CD14-positive monocyte (primary cell): ENCODE data around the gene PDZK1IP1. TPM values are rescaled to one million over a fixed set of nuclear protein-coding genes. Genes with fewer than 3 reads are reported as not detected.

ENCODE experiments used
- DNase-seq, 3 donors: peaks; one replicate each; pipeline ENCODE4 v3.0.0-alpha.2; 2011 to 2022
- H2AFZ ChIP-seq: 2 replicates; pipeline ENCODE4 v1.6.0; 2012; ENCODE audit warnings: mild to moderate bottlenecking, low read depth, low read length, inconsistent platforms; ENCODE audit not compliant: insufficient read depth, poor library complexity, severe bottlenecking
- H3K27ac ChIP-seq, 2 donors: 1 replicate in 1 of 2; 2 replicates in 1 of 2; pipeline ENCODE4 v1.5.1; 2012 to 2013; ENCODE audit warnings: low read length in 2 of 2, control low read depth in 1 of 2, inconsistent platforms in 1 of 2, low read depth in 1 of 2, mild to moderate bottlenecking in 1 of 2
- H3K27me3 ChIP-seq, 2 donors: one replicate each; pipeline versions ENCODE4 v1.6.0 to v1.6.1; 2011 to 2013; ENCODE audit warnings: low read length in 2 of 2; ENCODE audit not compliant: control insufficient read depth in 2 of 2, insufficient read depth in 2 of 2
- H3K36me3 ChIP-seq, 2 donors: replicated peaks in 1 of 2; 1 replicate in 1 of 2; 2 replicates in 1 of 2; pipeline versions ENCODE4 v1.5.1 to v1.6.1; 2012 to 2013; ENCODE audit warnings: low read length in 2 of 2, control low read depth in 1 of 2, inconsistent platforms in 1 of 2, mild to moderate bottlenecking in 1 of 2; ENCODE audit not compliant: insufficient read depth in 2 of 2, control insufficient read depth in 1 of 2
- H3K4me1 ChIP-seq, 2 donors: 1 replicate in 1 of 2; 2 replicates in 1 of 2; pipeline versions ENCODE4 v1.5.1 to v1.6.1; 2012 to 2013; ENCODE audit warnings: low read length in 2 of 2, control low read depth in 1 of 2, inconsistent platforms in 1 of 2, mild to moderate bottlenecking in 1 of 2, moderate library complexity in 1 of 2; ENCODE audit not compliant: insufficient read depth in 2 of 2, control insufficient read depth in 1 of 2
- H3K4me2 ChIP-seq: replicated peaks from 2 replicates; pipeline ENCODE3; 2012; ENCODE audit warnings: low read length, moderate library complexity, mild to moderate bottlenecking; ENCODE audit not compliant: poor library complexity, severe bottlenecking; ENCODE audit errors: extremely low read depth
- H3K4me3 ChIP-seq, 3 experiments: fragments of 200-600 bp in 1 of 3; sonication (generic) in 1 of 3; replicated peaks in 1 of 3; 1 replicate in 2 of 3; 2 replicates in 1 of 3; pipeline ENCODE4 v1.5.1; 2011 to 2013; ENCODE audit warnings: low read length in 3 of 3, mild to moderate bottlenecking in 3 of 3, control low read depth in 2 of 3, low read depth in 2 of 3, inconsistent platforms in 1 of 3, moderate library complexity in 1 of 3
- H3K79me2 ChIP-seq: 2 replicates; pipeline ENCODE4 v1.6.0; 2012; ENCODE audit warnings: mild to moderate bottlenecking, control low read depth, inconsistent platforms, low read length, moderate library complexity; ENCODE audit not compliant: insufficient read depth
- H3K9ac ChIP-seq: 2 replicates; pipeline ENCODE4 v1.6.0; 2017; ENCODE audit warnings: low read length, mild to moderate bottlenecking; ENCODE audit not compliant: insufficient read depth, poor library complexity, severe bottlenecking
- H3K9me3 ChIP-seq, 2 donors: replicated peaks in 1 of 2; 1 replicate in 1 of 2; 2 replicates in 1 of 2; pipeline versions ENCODE4 v1.5.1 to v1.6.1; 2012 to 2013; ENCODE audit warnings: low read length in 2 of 2, control low read depth in 1 of 2; ENCODE audit not compliant: control insufficient read depth in 1 of 2, insufficient read depth in 1 of 2
- H4K20me1 ChIP-seq: 2 replicates; pipeline ENCODE4 v1.6.0; 2012; ENCODE audit warnings: mild to moderate bottlenecking, low read length, control low read depth, moderate library complexity; ENCODE audit not compliant: insufficient read depth
- H3K27ac Mint-ChIP-seq, 7 donors: one replicate each; pipeline ENCODE4 v1.8.0; 2020; ENCODE audit warnings: mild to moderate bottlenecking in 7 of 7, mixed read lengths in 7 of 7, moderate library complexity in 6 of 7, inconsistent platforms in 2 of 7
- H3K27me3 Mint-ChIP-seq, 3 donors: one replicate each; pipeline ENCODE4 v1.8.0; 2021 to 2022; ENCODE audit warnings: low read depth in 3 of 3, mild to moderate bottlenecking in 3 of 3, mixed read lengths in 3 of 3, moderate library complexity in 3 of 3, inconsistent platforms in 1 of 3
- H3K36me3 Mint-ChIP-seq, 2 donors: one replicate each; pipeline ENCODE4 v1.8.0; 2020; ENCODE audit warnings: mixed read lengths in 2 of 2, inconsistent platforms in 1 of 2, mild to moderate bottlenecking in 1 of 2
- H3K4me1 Mint-ChIP-seq: one replicate; pipeline ENCODE4 v1.8.0; 2020; ENCODE audit warnings: mild to moderate bottlenecking, mixed read lengths
- H3K4me3 Mint-ChIP-seq, 2 donors: one replicate each; pipeline ENCODE4 v1.8.0; 2020; ENCODE audit warnings: mild to moderate bottlenecking in 2 of 2, mixed read lengths in 2 of 2, moderate library complexity in 1 of 2
- H3K9me3 Mint-ChIP-seq, 7 donors: one replicate each; pipeline ENCODE4 v1.8.0; 2020 to 2022; ENCODE audit warnings: mixed read lengths in 7 of 7, mild to moderate bottlenecking in 6 of 7, moderate library complexity in 6 of 7, inconsistent platforms in 2 of 7
- CTCF ChIP-seq: fragments of 200-600 bp; IDR thresholded peaks from one replicate; pipeline ENCODE4 v1.8.0; 2022; ENCODE audit warnings: antibody characterized with exemption, mild to moderate bottlenecking
- WGBS: methylation state at CpG from one replicate; pipeline ENCODE4 v1.1.5; 2013; ENCODE audit warnings: missing lambda C conversion rate; ENCODE audit not compliant: insufficient coverage; 5-methylcytosine and 5-hydroxymethylcytosine counted together
- intact Hi-C, 2 donors: fragments of 100-400 bp; cut with micrococcal nuclease; formaldehyde crosslinking; loops; one replicate each; pipeline versions ENCODE4 v1.15.0 to v1.15.1; 2023
- polyA plus RNA-seq, 3 donors: library from polyadenylated mRNA; depleted of rRNA in 1 of 3; unstranded in 2 of 3; stranded (reverse) in 1 of 3; fragments of 300-500 nt in 2 of 3; fragments of >200 nt in 1 of 3; fragmentation: Illumina TruSeq in 2 of 3; gene quantifications; 1 replicate in 2 of 3; 2 replicates in 1 of 3; pipeline ENCODE4 v1.2.3, GENCODE V29; 2012 to 2021

The PDZK1IP1 gene
- polyA plus RNA-seq, 3 donors = 1.4 TPM; not detected in 2

GRCh38 chr1:47223921-47224675 lies 34.3 kb upstream of the PDZK1IP1 start:
- Histone ChIP-seq H3K4me2 (no peak overlapping the region), H3K27ac (no peak overlapping the region), H3K4me3 (no peak overlapping the region), H3K4me1 (peaks cover 0 to 8% of the 10 kb centered on the region in 2 donors), H3K79me2 (no peaks in the 10 kb centered on the region), H3K36me3 (no peaks in the 10 kb centered on the region), H2AFZ (no peak overlapping the region), H4K20me1 (no peaks in the 10 kb centered on the region), H3K9me3 (peaks cover 0 to 21% of the 10 kb centered on the region in 2 donors), H3K27me3 (peaks cover 53 to 64% of the 10 kb centered on the region in 2 donors), H3K9ac (no peak overlapping the region)
- Mint-ChIP-seq H3K4me3 (no peak overlapping the region), H3K4me1 (peaks cover 8% of the 10 kb centered on the region), H3K27ac (no peak overlapping the region), H3K9me3 (peaks cover 0 to 11% (median 1%) of the 10 kb centered on the region in 7 donors), H3K36me3 (no peaks in the 10 kb centered on the region), H3K27me3 (peaks cover 35 to 45% (median 43%) of the 10 kb centered on the region in 3 donors)
- TF ChIP-seq CTCF = no peak
- 56% methylated on average over 2 of the region's 9 CpGs for WGBS
- no peak for DNase-seq
- intact Hi-C loops = no loop called here

DNA sequence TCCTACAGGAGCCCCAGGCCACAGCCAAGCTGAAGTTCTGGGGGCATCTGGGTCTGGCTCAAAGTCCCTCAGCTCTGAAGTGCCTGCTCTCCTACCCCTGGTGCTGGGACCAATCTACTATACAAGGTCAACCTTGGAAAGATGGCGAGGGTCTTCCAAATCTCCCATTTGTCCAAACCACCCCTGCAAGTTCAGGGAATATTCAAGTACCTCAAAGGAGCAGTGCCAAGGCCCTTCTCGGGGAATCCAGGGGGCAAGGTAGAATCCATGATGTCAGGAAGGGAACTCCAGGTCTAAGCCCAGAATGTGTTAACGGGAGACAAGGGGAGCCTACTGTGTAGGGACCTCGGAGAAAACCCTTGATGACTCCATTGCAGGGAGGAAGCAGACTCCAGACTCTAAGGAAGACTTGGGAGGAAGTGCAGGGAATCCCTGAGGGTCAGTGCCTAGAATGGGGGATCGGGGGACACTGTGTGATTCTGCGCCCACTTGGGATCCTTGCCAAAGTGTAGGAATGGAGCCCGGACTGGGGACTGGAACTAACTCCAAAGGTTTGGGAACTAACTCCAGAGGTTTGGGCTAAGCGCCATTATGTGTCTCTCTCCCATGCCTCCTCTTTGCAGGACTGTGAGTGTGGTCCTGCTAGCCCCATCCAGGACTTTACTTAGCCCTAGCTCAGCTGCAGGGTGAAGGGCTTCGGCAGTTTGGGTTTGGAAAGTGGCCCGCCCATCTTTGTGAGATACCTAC lies 33.5 kb upstream of the PDZK1IP1 start:
- no peak overlapping the region for H3K4me2 ChIP-seq
- H4K20me1 ChIP-seq = no peaks in the 10 kb centered on the region
- H2AFZ ChIP-seq = no peak overlapping the region
- no peak overlapping the region for H3K27ac Mint-ChIP-seq
- H3K4me3 Mint-ChIP-seq = no peak overlapping the region
- 92% methylated on average over 8 of the region's 10 CpGs for WGBS
- H3K36me3 Mint-ChIP-seq = no peaks in the 10 kb centered on the region
- peaks cover 0 to 11% (median 0%) of the 10 kb centered on the region in 7 donors for H3K9me3 Mint-ChIP-seq
- no peak overlapping the region for H3K9ac ChIP-seq
- intact Hi-C loops = no loop called here
- DNase-seq = no peak
- no peak overlapping the region for H3K27ac ChIP-seq
- H3K27me3 ChIP-seq = peaks cover 45 to 57% of the 10 kb centered on the region in 2 donors
- H3K79me2 ChIP-seq = no peaks in the 10 kb centered on the region
- peaks cover 28 to 38% (median 37%) of the 10 kb centered on the region in 3 donors for H3K27me3 Mint-ChIP-seq
- no peak overlapping the region for H3K4me3 ChIP-seq
- peaks cover 0 to 21% of the 10 kb centered on the region in 2 donors for H3K9me3 ChIP-seq
- no peak for TF ChIP-seq CTCF
- peaks cover 6% of the 10 kb centered on the region for H3K4me1 Mint-ChIP-seq
- H3K4me1 ChIP-seq = peaks cover 0 to 8% of the 10 kb centered on the region in 2 donors
- H3K36me3 ChIP-seq = no peaks in the 10 kb centered on the region
